Measurements from ENCODE around the gene THTPA. TPM values are rescaled to one million over a fixed set of nuclear protein-coding genes. Genes with fewer than 3 reads are reported as not detected.

Gene THTPA
- total and polyA plus RNA-seq, 2 of the 13 experiments (the other 11 are each of a cell fraction or from before 2014, with no cell fraction given) = 7.4 to 8.7 TPM

GRCh38 chr14:23561873-23562821 is 6.1 kb downstream of the THTPA start (continued):
- TF ChIP-seq, protein P1, sequence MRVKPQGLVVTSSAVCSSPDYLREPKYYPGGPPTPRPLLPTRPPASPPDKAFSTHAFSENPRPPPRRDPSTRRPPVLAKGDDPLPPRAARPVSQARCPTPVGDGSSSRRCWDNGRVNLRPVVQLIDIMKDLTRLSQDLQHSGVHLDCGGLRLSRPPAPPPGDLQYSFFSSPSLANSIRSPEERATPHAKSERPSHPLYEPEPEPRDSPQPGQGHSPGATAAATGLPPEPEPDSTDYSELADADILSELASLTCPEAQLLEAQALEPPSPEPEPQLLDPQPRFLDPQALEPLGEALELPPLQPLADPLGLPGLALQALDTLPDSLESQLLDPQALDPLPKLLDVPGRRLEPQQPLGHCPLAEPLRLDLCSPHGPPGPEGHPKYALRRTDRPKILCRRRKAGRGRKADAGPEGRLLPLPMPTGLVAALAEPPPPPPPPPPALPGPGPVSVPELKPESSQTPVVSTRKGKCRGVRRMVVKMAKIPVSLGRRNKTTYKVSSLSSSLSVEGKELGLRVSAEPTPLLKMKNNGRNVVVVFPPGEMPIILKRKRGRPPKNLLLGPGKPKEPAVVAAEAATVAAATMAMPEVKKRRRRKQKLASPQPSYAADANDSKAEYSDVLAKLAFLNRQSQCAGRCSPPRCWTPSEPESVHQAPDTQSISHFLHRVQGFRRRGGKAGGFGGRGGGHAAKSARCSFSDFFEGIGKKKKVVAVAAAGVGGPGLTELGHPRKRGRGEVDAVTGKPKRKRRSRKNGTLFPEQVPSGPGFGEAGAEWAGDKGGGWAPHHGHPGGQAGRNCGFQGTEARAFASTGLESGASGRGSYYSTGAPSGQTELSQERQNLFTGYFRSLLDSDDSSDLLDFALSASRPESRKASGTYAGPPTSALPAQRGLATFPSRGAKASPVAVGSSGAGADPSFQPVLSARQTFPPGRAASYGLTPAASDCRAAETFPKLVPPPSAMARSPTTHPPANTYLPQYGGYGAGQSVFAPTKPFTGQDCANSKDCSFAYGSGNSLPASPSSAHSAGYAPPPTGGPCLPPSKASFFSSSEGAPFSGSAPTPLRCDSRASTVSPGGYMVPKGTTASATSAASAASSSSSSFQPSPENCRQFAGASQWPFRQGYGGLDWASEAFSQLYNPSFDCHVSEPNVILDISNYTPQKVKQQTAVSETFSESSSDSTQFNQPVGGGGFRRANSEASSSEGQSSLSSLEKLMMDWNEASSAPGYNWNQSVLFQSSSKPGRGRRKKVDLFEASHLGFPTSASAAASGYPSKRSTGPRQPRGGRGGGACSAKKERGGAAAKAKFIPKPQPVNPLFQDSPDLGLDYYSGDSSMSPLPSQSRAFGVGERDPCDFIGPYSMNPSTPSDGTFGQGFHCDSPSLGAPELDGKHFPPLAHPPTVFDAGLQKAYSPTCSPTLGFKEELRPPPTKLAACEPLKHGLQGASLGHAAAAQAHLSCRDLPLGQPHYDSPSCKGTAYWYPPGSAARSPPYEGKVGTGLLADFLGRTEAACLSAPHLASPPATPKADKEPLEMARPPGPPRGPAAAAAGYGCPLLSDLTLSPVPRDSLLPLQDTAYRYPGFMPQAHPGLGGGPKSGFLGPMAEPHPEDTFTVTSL (CRISPR knock-in tag; IDR thresholded peaks at IDR 0.05; ENCODE audit: borderline replicate concordance) = no peak
- TF ChIP-seq ZNF232 (CRISPR knock-in tag; IDR thresholded peaks at IDR 0.05; ENCODE audit: borderline replicate concordance) (0 out of 2 replicates have a peak, but pooled peaks have one; percentile 34), SAP130 (CRISPR knock-in tag; IDR thresholded peaks at IDR 0.05; ENCODE audit: low read depth) (no peak), ARNTL (CRISPR knock-in tag; IDR thresholded peaks at IDR 0.05) (no peak), PHF8 (CRISPR knock-in tag; IDR thresholded peaks at IDR 0.05) (peak; percentile 14; the same call in 1 of the 2 replicates), ZNF552 (CRISPR knock-in tag; IDR thresholded peaks at IDR 0.05; ENCODE audit: borderline replicate concordance) (0 out of 2 replicates have a peak, but pooled peaks have one; percentile 81), ZNF260 (CRISPR knock-in tag; IDR thresholded peaks at IDR 0.05; ENCODE audit: borderline replicate concordance, low read depth) (0 out of 2 replicates have a peak, but pooled peaks have one; percentile 26), PAX8 (CRISPR knock-in tag; IDR thresholded peaks at IDR 0.05; ENCODE audit: borderline replicate concordance) (0 out of 2 replicates have a peak, but pooled peaks have one; percentile 71), NFRKB (IDR thresholded peaks at IDR 0.05) (no peak), ZNF562 (CRISPR knock-in tag; IDR thresholded peaks at IDR 0.05; ENCODE audit: borderline replicate concordance) (peak; percentile 37; the same call in 1 of the 2 replicates), PITX1 (CRISPR knock-in tag; IDR thresholded peaks at IDR 0.05) (peak; percentile 38; the same call in 1 of the 2 replicates), ZFP62 (CRISPR knock-in tag; IDR thresholded peaks at IDR 0.05) (no peak), ZNF296 (CRISPR knock-in tag; conservative IDR thresholded peaks at IDR 0.05) (peak; percentile 21; the same call in 1 of the 2 replicates), ZNF343 (CRISPR knock-in tag; IDR thresholded peaks at IDR 0.05) (0 out of 2 replicates have a peak, but pooled peaks have one; percentile 49), POLR2G (IDR thresholded peaks at IDR 0.05; ENCODE audit: low read depth, low read length) (peak; percentile 5; the same call in 1 of the 2 replicates), WIZ (CRISPR knock-in tag; IDR thresholded peaks at IDR 0.05) (no peak), ZMYM3 (CRISPR knock-in tag; IDR thresholded peaks at IDR 0.05) (peak; percentile 31; the same call in 1 of the 2 replicates), ZC3H13 (CRISPR knock-in tag; IDR thresholded peaks at IDR 0.05) (peak; percentile 19; the same call in 1 of the 2 replicates), ZNF768 (CRISPR knock-in tag; IDR thresholded peaks at IDR 0.05) (peak; percentile 14; the same call in 1 of the 2 replicates)
- TF ChIP-seq, protein P2, sequence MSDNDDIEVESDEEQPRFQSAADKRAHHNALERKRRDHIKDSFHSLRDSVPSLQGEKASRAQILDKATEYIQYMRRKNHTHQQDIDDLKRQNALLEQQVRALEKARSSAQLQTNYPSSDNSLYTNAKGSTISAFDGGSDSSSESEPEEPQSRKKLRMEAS (IDR thresholded peaks at IDR 0.05) = no peak
- TF ChIP-seq, protein P3, sequence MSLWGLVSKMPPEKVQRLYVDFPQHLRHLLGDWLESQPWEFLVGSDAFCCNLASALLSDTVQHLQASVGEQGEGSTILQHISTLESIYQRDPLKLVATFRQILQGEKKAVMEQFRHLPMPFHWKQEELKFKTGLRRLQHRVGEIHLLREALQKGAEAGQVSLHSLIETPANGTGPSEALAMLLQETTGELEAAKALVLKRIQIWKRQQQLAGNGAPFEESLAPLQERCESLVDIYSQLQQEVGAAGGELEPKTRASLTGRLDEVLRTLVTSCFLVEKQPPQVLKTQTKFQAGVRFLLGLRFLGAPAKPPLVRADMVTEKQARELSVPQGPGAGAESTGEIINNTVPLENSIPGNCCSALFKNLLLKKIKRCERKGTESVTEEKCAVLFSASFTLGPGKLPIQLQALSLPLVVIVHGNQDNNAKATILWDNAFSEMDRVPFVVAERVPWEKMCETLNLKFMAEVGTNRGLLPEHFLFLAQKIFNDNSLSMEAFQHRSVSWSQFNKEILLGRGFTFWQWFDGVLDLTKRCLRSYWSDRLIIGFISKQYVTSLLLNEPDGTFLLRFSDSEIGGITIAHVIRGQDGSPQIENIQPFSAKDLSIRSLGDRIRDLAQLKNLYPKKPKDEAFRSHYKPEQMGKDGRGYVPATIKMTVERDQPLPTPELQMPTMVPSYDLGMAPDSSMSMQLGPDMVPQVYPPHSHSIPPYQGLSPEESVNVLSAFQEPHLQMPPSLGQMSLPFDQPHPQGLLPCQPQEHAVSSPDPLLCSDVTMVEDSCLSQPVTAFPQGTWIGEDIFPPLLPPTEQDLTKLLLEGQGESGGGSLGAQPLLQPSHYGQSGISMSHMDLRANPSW (CRISPR knock-in tag; IDR thresholded peaks at IDR 0.05; ENCODE audit: borderline replicate concordance) = 0 out of 2 replicates have a peak, but pooled peaks have one; percentile 57

Measured in HepG2 (cell line).